Neural progenitor cell (in vitro differentiated cells): Measurements from ENCODE around the gene WSCD2. TPM values are rescaled to one million over a fixed set of nuclear protein-coding genes. Genes with fewer than 3 reads are reported as not detected.

ENCODE experiments used
- DNase-seq: peaks from one replicate; pipeline ENCODE4 v3.0.0-alpha.2; 2016; ENCODE audit warnings: low spot score
- H2AFZ ChIP-seq: fragments of 200-600 bp; sonication (generic); replicated peaks from 2 replicates; pipeline ENCODE4 v1.6.1; 2016; ENCODE audit warnings: antibody characterized with exemption
- H3F3A ChIP-seq: fragments of 200-600 bp; sonication (generic); 2 replicates; pipeline ENCODE4 v1.6.1; 2016; ENCODE audit warnings: antibody characterized with exemption, low read depth
- H3K27ac ChIP-seq: fragments of 200-600 bp; sonication (generic); 2 replicates; pipeline ENCODE4 v1.5.1; 2016; ENCODE audit warnings: mild to moderate bottlenecking
- H3K27me3 ChIP-seq: fragments of 200-600 bp; sonication (generic); 2 replicates; pipeline ENCODE4 v1.6.1; 2016; ENCODE audit warnings: mild to moderate bottlenecking, moderate library complexity
- H3K36me3 ChIP-seq: fragments of 200-600 bp; sonication (generic); 2 replicates; pipeline ENCODE4 v1.5.1; 2016
- H3K4me1 ChIP-seq: fragments of 200-600 bp; sonication (generic); 2 replicates; pipeline ENCODE4 v1.6.1; 2016; ENCODE audit warnings: mixed run types
- H3K4me2 ChIP-seq: fragments of 200-600 bp; sonication (generic); 2 replicates; pipeline ENCODE4 v1.6.1; 2016
- H3K4me3 ChIP-seq: fragments of 200-600 bp; sonication (generic); 2 replicates; pipeline ENCODE4 v1.5.1; 2016
- H3K79me2 ChIP-seq: fragments of 200-600 bp; sonication (generic); 2 replicates; pipeline ENCODE4 v1.6.1; 2016; ENCODE audit warnings: low read depth
- H3K9ac ChIP-seq: fragments of 200-600 bp; sonication (generic); 2 replicates; pipeline ENCODE4 v1.6.1; 2016
- H3K9me3 ChIP-seq: fragments of 200-600 bp; sonication (generic); 2 replicates; pipeline ENCODE4 v1.5.1; 2016; ENCODE audit warnings: low read depth
- H4K20me1 ChIP-seq: fragments of 200-600 bp; sonication (generic); 2 replicates; pipeline ENCODE4 v1.6.1; 2016; ENCODE audit warnings: low read depth
- H3K27ac Mint-ChIP-seq: 3 replicates; pipeline ENCODE4 v1.8.0; 2021; ENCODE audit warnings: mixed read lengths
- H3K27me3 Mint-ChIP-seq: 2 replicates; pipeline ENCODE4 v1.8.0; 2022; ENCODE audit warnings: low read depth, mild to moderate bottlenecking, inconsistent platforms, moderate library complexity, mixed read lengths; ENCODE audit not compliant: insufficient read depth
- H3K36me3 Mint-ChIP-seq: 3 replicates; pipeline ENCODE4 v1.8.0; 2021; ENCODE audit warnings: mixed read lengths
- H3K4me1 Mint-ChIP-seq: 3 replicates; pipeline ENCODE4 v1.8.0; 2021; ENCODE audit warnings: mixed read lengths
- H3K4me3 Mint-ChIP-seq: 3 replicates; pipeline ENCODE4 v1.8.0; 2021; ENCODE audit warnings: mild to moderate bottlenecking, moderate library complexity, mixed read lengths
- H3K9me3 Mint-ChIP-seq: 3 replicates; pipeline ENCODE4 v1.8.0; 2020; ENCODE audit warnings: mixed read lengths
- CTCF ChIP-seq: fragments of 200-600 bp; sonication (generic); IDR thresholded peaks from 2 replicates; pipeline ENCODE4 v1.5.1; 2017; ENCODE audit warnings: antibody characterized with exemption, mild to moderate bottlenecking
- EZH2 ChIP-seq: fragments of 200-600 bp; sonication (generic); IDR thresholded peaks from 2 replicates; pipeline ENCODE4 v1.6.1; 2017; ENCODE audit warnings: antibody characterized with exemption, mild to moderate bottlenecking, moderate library complexity
- EZH2phosphoT487 ChIP-seq: fragments of 200-600 bp; sonication (generic); IDR thresholded peaks from 2 replicates; pipeline ENCODE4 v1.6.1; 2017; ENCODE audit warnings: antibody characterized with exemption
- total RNA-seq: library from RNA; depleted of rRNA; stranded (reverse); fragments of >200 nt; gene quantifications from 2 replicates; pipeline ENCODE4 v1.2.3, GENCODE V29; 2015; ENCODE audit warnings: low replicate concordance

The WSCD2 gene
- total RNA-seq, 1 donor from 2014 or later = 6.6 TPM

DNA sequence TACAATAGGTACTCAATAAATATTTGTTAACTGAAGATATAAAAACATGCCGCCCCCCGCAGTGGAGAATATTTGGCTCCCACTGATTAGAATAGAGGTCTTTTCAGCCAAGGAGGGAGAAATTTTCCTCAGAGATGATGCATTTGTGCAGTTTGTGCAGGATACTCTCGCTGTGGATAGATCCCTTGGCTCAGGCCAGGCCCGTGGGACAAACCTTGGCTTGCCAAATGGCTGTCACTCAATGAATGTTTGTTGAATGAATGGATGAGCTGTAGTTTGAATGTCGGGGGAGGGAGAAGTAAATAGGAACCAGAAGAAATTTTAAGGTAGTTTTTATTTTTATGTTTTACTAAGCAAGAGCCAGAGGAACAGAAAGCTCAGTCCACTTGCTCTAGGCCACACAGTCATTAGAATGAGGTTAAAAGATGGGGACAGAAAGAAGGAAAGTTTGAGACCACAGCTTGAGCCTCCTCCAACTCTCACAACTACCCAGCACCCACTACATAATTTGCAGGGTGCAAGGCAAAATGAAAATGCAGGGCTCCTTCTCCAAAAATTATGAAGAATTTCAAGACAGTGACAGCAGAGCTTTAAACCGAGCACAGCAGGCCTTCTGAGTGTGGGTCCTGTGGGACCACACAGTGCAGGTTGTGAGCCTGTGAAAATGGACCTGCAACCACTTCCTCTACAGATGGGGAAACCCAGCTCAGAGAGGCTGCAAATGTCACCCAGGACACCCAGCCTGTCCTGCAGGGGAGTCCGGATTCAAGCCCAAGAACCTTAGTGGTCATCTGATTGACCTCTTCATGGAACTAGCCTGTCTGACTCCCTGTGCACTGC, 51.4 kb downstream of the WSCD2 start:
- Histone ChIP-seq H2AFZ (no peak overlapping the region), H3K79me2 (no peaks in the 10 kb centered on the region), H3K4me3 (no peak overlapping the region), H3K9me3 (no peaks in the 10 kb centered on the region), H3K4me1 (peaks cover 2% of the 10 kb centered on the region), H3K36me3 (no peaks in the 10 kb centered on the region), H3K27me3 (no peaks in the 10 kb centered on the region), H4K20me1 (no peaks in the 10 kb centered on the region), H3F3A (peaks cover 13% of the 10 kb centered on the region), H3K4me2 (no peak overlapping the region), H3K9ac (no peak overlapping the region), H3K27ac (no peak overlapping the region)
- TF ChIP-seq CTCF (no peak), EZH2 (no peak), EZH2phosphoT487 (no peak)
- H3K4me1 Mint-ChIP-seq = peaks cover 7% of the 10 kb centered on the region
- no peaks in the 10 kb centered on the region for H3K36me3 Mint-ChIP-seq
- H3K27ac Mint-ChIP-seq = no peak overlapping the region
- H3K27me3 Mint-ChIP-seq = peaks cover 3% of the 10 kb centered on the region
- no peak overlapping the region for H3K4me3 Mint-ChIP-seq
- H3K9me3 Mint-ChIP-seq = no peaks in the 10 kb centered on the region
- no peak for DNase-seq

GRCh38 chr12:108181095-108181454, 52.0 kb downstream of the WSCD2 start:
- no peak for DNase-seq
- Histone ChIP-seq H3K9ac (no peak overlapping the region), H2AFZ (no peak overlapping the region), H3K79me2 (no peaks in the 10 kb centered on the region), H3K27me3 (no peaks in the 10 kb centered on the region), H3F3A (peaks cover 7% of the 10 kb centered on the region), H3K4me1 (no peaks in the 10 kb centered on the region), H3K36me3 (no peaks in the 10 kb centered on the region), H3K9me3 (no peaks in the 10 kb centered on the region), H3K4me3 (no peak overlapping the region), H4K20me1 (no peaks in the 10 kb centered on the region), H3K27ac (no peak overlapping the region), H3K4me2 (no peak overlapping the region)
- Mint-ChIP-seq H3K27ac (no peak overlapping the region), H3K27me3 (peaks cover 2% of the 10 kb centered on the region), H3K4me3 (no peak overlapping the region), H3K36me3 (no peaks in the 10 kb centered on the region), H3K4me1 (peaks cover 7% of the 10 kb centered on the region), H3K9me3 (no peaks in the 10 kb centered on the region)
- no peak for TF ChIP-seq CTCF
- no peak for TF ChIP-seq EZH2phosphoT487
- no peak for TF ChIP-seq EZH2

GRCh38 chr12:108182096-108182495, 53.0 kb downstream of the WSCD2 start:
- TF ChIP-seq EZH2 (no peak), EZH2phosphoT487 (no peak), CTCF (no peak)
- Histone ChIP-seq H4K20me1 (no peaks in the 10 kb centered on the region), H3K9ac (no peak overlapping the region), H3K9me3 (no peaks in the 10 kb centered on the region), H3K27ac (no peak overlapping the region), H3K4me2 (no peak overlapping the region), H3K79me2 (no peaks in the 10 kb centered on the region), H3K4me1 (no peaks in the 10 kb centered on the region), H3F3A (no peaks in the 10 kb centered on the region), H3K27me3 (no peaks in the 10 kb centered on the region), H2AFZ (no peak overlapping the region), H3K4me3 (no peak overlapping the region), H3K36me3 (no peaks in the 10 kb centered on the region)
- Mint-ChIP-seq H3K27me3 (peaks cover 2% of the 10 kb centered on the region), H3K27ac (no peak overlapping the region), H3K4me1 (peaks cover 7% of the 10 kb centered on the region), H3K4me3 (no peak overlapping the region), H3K36me3 (no peaks in the 10 kb centered on the region), H3K9me3 (no peaks in the 10 kb centered on the region)
- DNase-seq = no peak
